ENCODE results near the gene TENT5C.
A peak's percentile ranks its signal among the peaks of the same experiment; 100 is the strongest.

The TENT5C gene

GRCh38 chr1:117594261-117594990 lies 11.4 kb upstream of the TENT5C start:
- no peak for DNase-seq

GRCh38 chr1:117596023-117596720 lies 9.7 kb upstream of the TENT5C start:
- DNase-seq, result no peak

- DNase-seq, result no peak
Observed at GRCh38 chr1:117598489-117598888, 7.4 kb upstream of the TENT5C start.

GRCh38 chr1:117599286-117600221 lies 6.3 kb upstream of the TENT5C start:
- DNase-seq, result no peak

- no peak for DNase-seq
Observed at GRCh38 chr1:117600325-117600943, 5.4 kb upstream of the TENT5C start.

- no peak for DNase-seq
Observed at GRCh38 chr1:117600966-117601365, 4.9 kb upstream of the TENT5C start.

- no peak for DNase-seq
Observed at GRCh38 chr1:117602862-117603261, 3.0 kb upstream of the TENT5C start.

GRCh38 chr1:117605164-117605773 lies 579 bp upstream of the TENT5C start:
- no peak for DNase-seq

- peak; percentile 38 for DNase-seq
Observed at GRCh38 chr1:117606649-117607430, 992 bp downstream of the TENT5C start.

GRCh38 chr1:117607471-117607870 lies 1.6 kb downstream of the TENT5C start:
- peak; percentile 4 for DNase-seq

GRCh38 chr1:117608115-117608615 lies 2.3 kb downstream of the TENT5C start:
- no peak for DNase-seq

- DNase-seq, result no peak
Observed at GRCh38 chr1:117608758-117609157, 2.9 kb downstream of the TENT5C start.

- DNase-seq, result no peak
Observed at GRCh38 chr1:117609471-117609911, 3.6 kb downstream of the TENT5C start.

GRCh38 chr1:117610036-117610435 lies 4.2 kb downstream of the TENT5C start:
- no peak for DNase-seq

- DNase-seq, result no peak
Observed at GRCh38 chr1:117611121-117611601, 5.3 kb downstream of the TENT5C start.

- DNase-seq, result no peak
Observed at GRCh38 chr1:117611894-117612483, 6.1 kb downstream of the TENT5C start.

GRCh38 chr1:117612517-117613248 lies 6.8 kb downstream of the TENT5C start:
- no peak for DNase-seq

- no peak for DNase-seq
Observed at GRCh38 chr1:117613249-117613968, 7.6 kb downstream of the TENT5C start.

Measured in activated T-cell treated with anti-CD3 and anti-CD28 coated beads for 4 hours (primary cell).